Transverse colon (tissue), 4 donors: ENCODE measurements around the gene STK35.

Source experiments
- CTCF ChIP-seq, 5 experiments: fragments of 200-600 bp in 3 of 5; fragments of 450-650 bp in 2 of 5; sonication (generic) in 3 of 5; IDR thresholded peaks; 1 replicate in 2 of 5; 2 replicates in 3 of 5; pipeline ENCODE4 v1.5.1; 2016 to 2017; ENCODE audit warnings: antibody characterized with exemption in 5 of 5, inconsistent platforms in 3 of 5, mild to moderate bottlenecking in 2 of 5, moderate library complexity in 1 of 5
- EP300 ChIP-seq: sonication (generic); formaldehyde crosslinking; IDR thresholded peaks from one replicate; pipeline ENCODE4 v1.6.1; 2017; ENCODE audit warnings: antibody characterized with exemption, low read depth
- POLR2A ChIP-seq: fragments of 450-650 bp; IDR thresholded peaks from one replicate; pipeline ENCODE4 v1.6.1; 2016; ENCODE audit warnings: antibody characterized with exemption, mild to moderate bottlenecking, moderate library complexity
- POLR2AphosphoS5 ChIP-seq, 3 donors: sonication (generic); formaldehyde crosslinking; IDR thresholded peaks; one replicate each; pipeline ENCODE4 v1.6.1; 2016; ENCODE audit warnings: antibody characterized with exemption in 3 of 3

- TF ChIP-seq CTCF (IDR thresholded peaks at IDR 0.05), result no peak
- TF ChIP-seq POLR2A, result no peak
- TF ChIP-seq POLR2AphosphoS5 (IDR thresholded peaks at IDR 0.05), result no peak
- no peak for TF ChIP-seq EP300
Observed at GRCh38 chr20:2059411-2059810, 42.2 kb upstream of the STK35 start.
